HG02938 (cell line): ENCODE measurements around the gene CDH23.
A peak's percentile ranks its signal among the peaks of the same experiment; 100 is the strongest.

Experiments used
- ATAC-seq: cut with Tn5 transposase; IDR thresholded peaks from one replicate; pipeline ENCODE4 v1.9.1; 2021; ENCODE audit warnings: mild to moderate bottlenecking, moderate library complexity; ENCODE audit not compliant: unreplicated experiment

CDH23 gene

GRCh38 chr10:71713135-71714030 is 316.7 kb downstream of the CDH23 start:
- ATAC-seq = no peak

- ATAC-seq = no peak
Observed at GRCh38 chr10:71714031-71714410, 317.3 kb downstream of the CDH23 start.

- no peak for ATAC-seq
Observed at GRCh38 chr10:71714592-71714991, 317.9 kb downstream of the CDH23 start.

- ATAC-seq = no peak
Observed at GRCh38 chr10:71715026-71715425, 318.3 kb downstream of the CDH23 start.

- ATAC-seq = no peak
Observed at GRCh38 chr10:71715860-71716259, 319.1 kb downstream of the CDH23 start.

- no peak for ATAC-seq
Observed at GRCh38 chr10:71716426-71716825, 319.7 kb downstream of the CDH23 start.

- ATAC-seq = no peak
Observed at GRCh38 chr10:71717056-71717455, 320.3 kb downstream of the CDH23 start.

- no peak for ATAC-seq
Observed at GRCh38 chr10:71717551-71717951, 320.8 kb downstream of the CDH23 start.

GRCh38 chr10:71718165-71718698 is 321.5 kb downstream of the CDH23 start:
- ATAC-seq = no peak

- no peak for ATAC-seq
Observed at GRCh38 chr10:71719042-71719441, 322.3 kb downstream of the CDH23 start.

GRCh38 chr10:71719464-71720201 is 322.9 kb downstream of the CDH23 start, which contains the start of gene C10orf105:
C10orf105 (minus strand) TSS chr10:71719778; CDS start chr10:71716337, 3,441 bp downstream.
- ATAC-seq = no peak

GRCh38 chr10:71720288-71720687 is 323.6 kb downstream of the CDH23 start:
- ATAC-seq = no peak

- ATAC-seq = no peak
Observed at GRCh38 chr10:71721313-71721712, 324.6 kb downstream of the CDH23 start.

- ATAC-seq = no peak
Observed at GRCh38 chr10:71722849-71723248, 326.1 kb downstream of the CDH23 start.

GRCh38 chr10:71723311-71723710 is 326.6 kb downstream of the CDH23 start:
- no peak for ATAC-seq

GRCh38 chr10:71724539-71724938 is 327.8 kb downstream of the CDH23 start:
- no peak for ATAC-seq

- ATAC-seq = no peak
Observed at GRCh38 chr10:71725249-71725648, 328.5 kb downstream of the CDH23 start.

- no peak for ATAC-seq
Observed at GRCh38 chr10:71725998-71726579, 329.4 kb downstream of the CDH23 start.

- no peak for ATAC-seq
Observed at GRCh38 chr10:71726580-71727104, 329.9 kb downstream of the CDH23 start.

GRCh38 chr10:71727105-71727737 is 330.5 kb downstream of the CDH23 start:
- ATAC-seq = peak; percentile 45
